OCI-LY3 (cell line): ENCODE results near the gene RASA1.
A peak's percentile ranks its signal among the peaks of the same experiment; 100 is the strongest.

Source experiments
- H2AFZ ChIP-seq: fragments of 200-600, 300-600 bp; shearing (Covaris generic); 2 replicates; pipeline ENCODE4 v1.6.0; 2014; ENCODE audit warnings: antibody characterized with exemption, low read depth, low read length
- H3K27ac ChIP-seq: fragments of 200-600, 300-600 bp; sonication (generic); 2 replicates; pipeline ENCODE4 v1.5.1; 2014; ENCODE audit warnings: mild to moderate bottlenecking, low read length, moderate library complexity, mixed read lengths
- H3K27me3 ChIP-seq: fragments of 200-600, 300-600 bp; sonication (generic); 2 replicates; pipeline ENCODE4 v1.6.1; 2014; ENCODE audit warnings: low read depth, low read length, mixed read lengths
- H3K36me3 ChIP-seq: fragments of 200-600, 300-600 bp; sonication (generic); replicated peaks from 2 replicates; pipeline ENCODE3; 2014; ENCODE audit warnings: low read depth, low read length, mixed read lengths
- H3K4me1 ChIP-seq: fragments of 300-600, 200-600 bp; sonication (generic); 2 replicates; pipeline ENCODE4 v1.6.1; 2014; ENCODE audit warnings: low read length, mixed read lengths
- H3K4me2 ChIP-seq: fragments of 200-600, 300-600 bp; sonication (generic); 2 replicates; pipeline ENCODE4 v1.6.1; 2014; ENCODE audit warnings: low read length, mixed read lengths
- H3K4me3 ChIP-seq: fragments of 300-600, 200-600 bp; sonication (generic); 2 replicates; pipeline ENCODE4 v1.5.1; 2014; ENCODE audit warnings: antibody characterized with exemption, mild to moderate bottlenecking, low read length, moderate library complexity
- H3K79me2 ChIP-seq: fragments of 300-600, 200-600 bp; shearing (Covaris generic); 2 replicates; pipeline ENCODE4 v1.6.1; 2014; ENCODE audit warnings: mild to moderate bottlenecking, low read length, mixed read lengths
- H3K9ac ChIP-seq: fragments of 300-600, 200-600 bp; shearing (Covaris generic); 2 replicates; pipeline ENCODE4 v1.6.0; 2014; ENCODE audit warnings: mild to moderate bottlenecking, low read length, moderate library complexity
- H3K9me3 ChIP-seq: fragments of 200-600, 300-600 bp; shearing (Covaris generic); 2 replicates; pipeline ENCODE4 v1.6.1; 2014; ENCODE audit warnings: low read length, mixed read lengths; ENCODE audit not compliant: insufficient read depth
- H4K20me1 ChIP-seq: fragments of 200-600, 300-600 bp; sonication (generic); 2 replicates; pipeline ENCODE4 v1.6.1; 2016; ENCODE audit warnings: low read length, mixed read lengths; ENCODE audit not compliant: insufficient read depth
- EZH2phosphoT487 ChIP-seq: fragments of 200-600 bp; shearing (Covaris generic); IDR thresholded peaks from 2 replicates; pipeline ENCODE4 v1.6.1; 2018; ENCODE audit warnings: antibody characterized with exemption, mixed run types, low read depth
- TF ChIP-seq, protein P1 (sequence below): fragments of 200-600, 300-600 bp; sonication (generic); IDR thresholded peaks from 2 replicates; pipeline ENCODE4 v1.5.1; 2014; ENCODE audit warnings: antibody characterized with exemption, low read length, low read depth

The RASA1 gene

DNA sequence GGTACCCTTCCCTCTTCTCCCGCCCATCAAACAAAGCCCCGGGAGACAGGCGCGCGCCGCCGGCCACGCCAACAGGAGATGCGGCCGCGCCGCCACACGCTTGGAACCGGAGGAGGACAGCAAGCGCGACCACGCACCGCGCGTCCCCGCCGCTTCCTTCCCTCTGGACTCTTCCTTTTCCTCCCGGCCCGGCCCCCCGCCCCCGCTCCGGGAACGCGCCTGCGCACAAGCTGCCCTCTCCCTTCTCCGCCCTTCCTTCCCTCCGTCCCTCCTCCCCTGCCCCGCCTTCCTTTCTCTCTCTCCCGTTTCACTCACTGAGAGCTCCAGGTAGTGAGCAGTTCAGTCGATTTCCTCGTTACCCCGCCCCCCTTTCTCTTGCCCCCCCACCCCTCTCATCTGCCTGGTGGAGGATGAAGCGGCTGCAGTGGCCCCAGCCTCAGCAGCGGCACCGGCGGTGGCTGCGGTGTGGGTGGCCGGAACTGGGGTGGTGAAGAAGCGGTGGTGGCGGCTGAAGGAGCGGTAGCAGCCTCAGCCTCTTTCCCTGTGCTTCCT, at the start of gene RASA1:
RASA1 (plus strand) TSS at position 310 of the 552 bp plus-strand sequence. CDS start 569 bp downstream, outside the sequence.
- no peaks in the 10 kb centered on the region for H4K20me1 ChIP-seq
- H3K27me3 ChIP-seq, result no peaks in the 10 kb centered on the region
- H3K4me2 ChIP-seq, result peak within 1 kb of the TSS; percentile 99
- no peaks in the 10 kb centered on the region for H3K9me3 ChIP-seq
- peak within 1 kb of the TSS; percentile 96 for H3K4me3 ChIP-seq
- H3K79me2 ChIP-seq, result peaks cover 27% of the 10 kb centered on the region
- H2AFZ ChIP-seq, result peak within 1 kb of the TSS; percentile 96
- no peak for TF ChIP-seq EZH2phosphoT487
- TF ChIP-seq, protein P1, sequence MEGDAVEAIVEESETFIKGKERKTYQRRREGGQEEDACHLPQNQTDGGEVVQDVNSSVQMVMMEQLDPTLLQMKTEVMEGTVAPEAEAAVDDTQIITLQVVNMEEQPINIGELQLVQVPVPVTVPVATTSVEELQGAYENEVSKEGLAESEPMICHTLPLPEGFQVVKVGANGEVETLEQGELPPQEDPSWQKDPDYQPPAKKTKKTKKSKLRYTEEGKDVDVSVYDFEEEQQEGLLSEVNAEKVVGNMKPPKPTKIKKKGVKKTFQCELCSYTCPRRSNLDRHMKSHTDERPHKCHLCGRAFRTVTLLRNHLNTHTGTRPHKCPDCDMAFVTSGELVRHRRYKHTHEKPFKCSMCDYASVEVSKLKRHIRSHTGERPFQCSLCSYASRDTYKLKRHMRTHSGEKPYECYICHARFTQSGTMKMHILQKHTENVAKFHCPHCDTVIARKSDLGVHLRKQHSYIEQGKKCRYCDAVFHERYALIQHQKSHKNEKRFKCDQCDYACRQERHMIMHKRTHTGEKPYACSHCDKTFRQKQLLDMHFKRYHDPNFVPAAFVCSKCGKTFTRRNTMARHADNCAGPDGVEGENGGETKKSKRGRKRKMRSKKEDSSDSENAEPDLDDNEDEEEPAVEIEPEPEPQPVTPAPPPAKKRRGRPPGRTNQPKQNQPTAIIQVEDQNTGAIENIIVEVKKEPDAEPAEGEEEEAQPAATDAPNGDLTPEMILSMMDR, result no peak
- peaks cover 11% of the 10 kb centered on the region for H3K4me1 ChIP-seq
- H3K36me3 ChIP-seq, result no peaks in the 10 kb centered on the region
- peak within 1 kb of the TSS; percentile 77 for H3K27ac ChIP-seq
- H3K9ac ChIP-seq, result peak within 1 kb of the TSS; percentile 82

DNA sequence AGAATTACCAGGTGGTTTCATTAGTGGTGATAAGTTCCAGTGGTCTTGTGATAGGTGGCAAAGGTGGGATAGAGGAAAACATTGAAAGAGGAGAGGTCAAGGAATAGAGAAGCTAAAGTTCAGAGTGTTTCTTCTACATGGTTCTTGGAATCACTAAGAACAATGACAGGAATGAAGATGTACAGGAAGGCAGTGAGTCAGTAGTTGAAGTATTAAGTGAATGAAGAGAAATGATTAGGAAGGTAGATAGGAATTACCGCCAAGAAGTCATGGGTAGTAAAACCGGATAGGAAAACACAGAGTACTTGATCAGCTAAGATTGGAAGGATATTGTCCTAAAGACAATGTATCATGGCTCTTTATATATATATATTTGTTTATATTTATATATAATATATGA, 37.9 kb upstream of the RASA1 start:
- no peak overlapping the region for H3K27ac ChIP-seq
- TF ChIP-seq, protein P1, result no peak
- no peak for TF ChIP-seq EZH2phosphoT487
- H4K20me1 ChIP-seq, result no peaks in the 10 kb centered on the region
- H3K27me3 ChIP-seq, result no peaks in the 10 kb centered on the region
- no peak overlapping the region for H3K9ac ChIP-seq
- no peaks in the 10 kb centered on the region for H3K36me3 ChIP-seq
- no peaks in the 10 kb centered on the region for H3K79me2 ChIP-seq
- H3K4me1 ChIP-seq, result no peaks in the 10 kb centered on the region
- no peaks in the 10 kb centered on the region for H3K9me3 ChIP-seq
- no peak overlapping the region for H3K4me3 ChIP-seq
- H3K4me2 ChIP-seq, result no peak overlapping the region
- no peak overlapping the region for H2AFZ ChIP-seq

DNA sequence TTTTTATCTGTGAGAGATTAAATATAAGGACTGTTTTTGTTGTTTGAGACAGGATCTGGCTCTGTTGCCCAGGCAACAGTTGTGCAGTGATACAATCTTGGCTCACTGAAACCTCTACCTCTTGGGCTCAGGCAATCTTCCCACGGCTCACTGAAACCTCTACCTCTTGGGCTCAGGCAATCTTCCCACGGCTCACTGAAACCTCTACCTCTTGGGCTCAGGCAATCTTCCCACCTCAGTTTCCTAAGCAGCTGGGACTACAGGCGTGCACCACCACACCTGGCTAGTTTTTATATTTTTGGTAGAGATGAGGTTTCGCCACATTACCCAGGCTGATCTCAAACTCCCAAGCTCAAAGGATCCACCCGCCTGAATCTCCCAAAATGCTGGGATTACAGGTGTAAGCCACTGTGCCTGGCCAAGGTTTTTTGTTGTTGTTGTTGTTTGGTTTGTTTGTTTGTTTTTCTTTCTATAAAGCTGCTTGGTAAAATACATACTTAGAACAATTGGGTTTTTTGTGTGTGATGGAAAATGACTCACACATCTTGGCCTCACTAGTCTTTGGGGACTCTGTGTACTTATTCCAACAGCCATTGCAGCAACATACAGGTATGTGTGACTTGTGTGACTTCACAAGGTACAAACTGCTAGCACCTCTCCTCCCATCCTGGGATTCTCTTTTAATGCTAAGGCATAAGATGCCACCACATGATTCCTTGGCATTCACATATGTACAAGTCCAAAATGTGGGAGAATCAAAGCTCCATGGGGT, 36.5 kb upstream of the RASA1 start:
- Histone ChIP-seq H3K27ac (no peak overlapping the region), H3K9ac (no peak overlapping the region), H2AFZ (no peak overlapping the region), H3K4me2 (no peak overlapping the region), H4K20me1 (no peaks in the 10 kb centered on the region), H3K36me3 (no peaks in the 10 kb centered on the region), H3K9me3 (no peaks in the 10 kb centered on the region), H3K79me2 (no peaks in the 10 kb centered on the region), H3K4me1 (no peaks in the 10 kb centered on the region), H3K4me3 (no peak overlapping the region), H3K27me3 (no peaks in the 10 kb centered on the region)
- no peak for TF ChIP-seq EZH2phosphoT487
- TF ChIP-seq, protein P1, result no peak

DNA sequence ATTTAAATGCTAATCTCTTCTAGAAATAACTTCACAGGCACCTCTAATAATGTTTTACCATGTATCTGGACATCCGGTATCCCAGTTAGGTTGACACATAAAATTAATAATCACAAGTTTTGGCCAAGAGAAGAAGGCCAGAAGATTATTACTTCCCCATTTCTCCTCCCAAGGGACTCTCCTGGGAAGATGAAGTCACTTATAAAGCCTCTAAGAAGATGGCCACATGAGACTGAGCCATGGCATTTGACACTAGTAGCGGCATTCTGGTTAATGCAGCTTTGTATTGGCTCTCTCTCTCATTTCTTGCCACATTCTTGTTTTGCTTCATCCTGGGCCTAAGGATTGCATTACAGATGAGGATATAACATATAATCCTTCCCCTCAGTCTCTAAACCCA, 34.5 kb upstream of the RASA1 start:
- H3K4me3 ChIP-seq, result no peak overlapping the region
- no peaks in the 10 kb centered on the region for H3K27me3 ChIP-seq
- TF ChIP-seq, protein P1, result no peak
- no peak for TF ChIP-seq EZH2phosphoT487
- no peaks in the 10 kb centered on the region for H3K36me3 ChIP-seq
- no peaks in the 10 kb centered on the region for H4K20me1 ChIP-seq
- no peak overlapping the region for H3K9ac ChIP-seq
- no peaks in the 10 kb centered on the region for H3K4me1 ChIP-seq
- H3K9me3 ChIP-seq, result no peaks in the 10 kb centered on the region
- H3K27ac ChIP-seq, result no peak overlapping the region
- H2AFZ ChIP-seq, result no peak overlapping the region
- no peak overlapping the region for H3K4me2 ChIP-seq
- H3K79me2 ChIP-seq, result no peaks in the 10 kb centered on the region
